ENCODE data around the gene ACTL7A. TPM values are rescaled to one million over a fixed set of nuclear protein-coding genes. Genes with fewer than 3 reads are reported as not detected.

The ACTL7A gene
- total and polyA plus RNA-seq, 2 experiments from 2014 or later, result not detected

DNA sequence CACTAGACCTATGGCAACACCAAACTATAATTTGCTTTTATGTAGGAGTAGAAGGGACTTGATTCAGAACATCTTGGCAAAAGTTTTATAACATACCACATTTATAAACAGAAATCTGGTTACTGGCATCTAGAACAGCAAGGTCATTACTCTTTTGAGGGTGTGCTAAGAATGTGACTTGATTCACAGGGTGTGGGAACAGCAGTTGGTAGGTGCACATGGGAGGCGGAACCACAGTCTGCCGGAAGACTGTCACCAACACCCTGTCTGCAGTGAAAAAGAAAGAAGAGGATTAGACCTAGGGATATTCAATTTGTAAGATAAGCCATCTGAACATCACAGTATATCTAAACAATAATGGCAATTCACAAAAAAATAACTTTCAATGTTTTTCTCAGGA, 48.8 kb downstream of the ACTL7A start (continued):
- TF ChIP-seq, protein P1, sequence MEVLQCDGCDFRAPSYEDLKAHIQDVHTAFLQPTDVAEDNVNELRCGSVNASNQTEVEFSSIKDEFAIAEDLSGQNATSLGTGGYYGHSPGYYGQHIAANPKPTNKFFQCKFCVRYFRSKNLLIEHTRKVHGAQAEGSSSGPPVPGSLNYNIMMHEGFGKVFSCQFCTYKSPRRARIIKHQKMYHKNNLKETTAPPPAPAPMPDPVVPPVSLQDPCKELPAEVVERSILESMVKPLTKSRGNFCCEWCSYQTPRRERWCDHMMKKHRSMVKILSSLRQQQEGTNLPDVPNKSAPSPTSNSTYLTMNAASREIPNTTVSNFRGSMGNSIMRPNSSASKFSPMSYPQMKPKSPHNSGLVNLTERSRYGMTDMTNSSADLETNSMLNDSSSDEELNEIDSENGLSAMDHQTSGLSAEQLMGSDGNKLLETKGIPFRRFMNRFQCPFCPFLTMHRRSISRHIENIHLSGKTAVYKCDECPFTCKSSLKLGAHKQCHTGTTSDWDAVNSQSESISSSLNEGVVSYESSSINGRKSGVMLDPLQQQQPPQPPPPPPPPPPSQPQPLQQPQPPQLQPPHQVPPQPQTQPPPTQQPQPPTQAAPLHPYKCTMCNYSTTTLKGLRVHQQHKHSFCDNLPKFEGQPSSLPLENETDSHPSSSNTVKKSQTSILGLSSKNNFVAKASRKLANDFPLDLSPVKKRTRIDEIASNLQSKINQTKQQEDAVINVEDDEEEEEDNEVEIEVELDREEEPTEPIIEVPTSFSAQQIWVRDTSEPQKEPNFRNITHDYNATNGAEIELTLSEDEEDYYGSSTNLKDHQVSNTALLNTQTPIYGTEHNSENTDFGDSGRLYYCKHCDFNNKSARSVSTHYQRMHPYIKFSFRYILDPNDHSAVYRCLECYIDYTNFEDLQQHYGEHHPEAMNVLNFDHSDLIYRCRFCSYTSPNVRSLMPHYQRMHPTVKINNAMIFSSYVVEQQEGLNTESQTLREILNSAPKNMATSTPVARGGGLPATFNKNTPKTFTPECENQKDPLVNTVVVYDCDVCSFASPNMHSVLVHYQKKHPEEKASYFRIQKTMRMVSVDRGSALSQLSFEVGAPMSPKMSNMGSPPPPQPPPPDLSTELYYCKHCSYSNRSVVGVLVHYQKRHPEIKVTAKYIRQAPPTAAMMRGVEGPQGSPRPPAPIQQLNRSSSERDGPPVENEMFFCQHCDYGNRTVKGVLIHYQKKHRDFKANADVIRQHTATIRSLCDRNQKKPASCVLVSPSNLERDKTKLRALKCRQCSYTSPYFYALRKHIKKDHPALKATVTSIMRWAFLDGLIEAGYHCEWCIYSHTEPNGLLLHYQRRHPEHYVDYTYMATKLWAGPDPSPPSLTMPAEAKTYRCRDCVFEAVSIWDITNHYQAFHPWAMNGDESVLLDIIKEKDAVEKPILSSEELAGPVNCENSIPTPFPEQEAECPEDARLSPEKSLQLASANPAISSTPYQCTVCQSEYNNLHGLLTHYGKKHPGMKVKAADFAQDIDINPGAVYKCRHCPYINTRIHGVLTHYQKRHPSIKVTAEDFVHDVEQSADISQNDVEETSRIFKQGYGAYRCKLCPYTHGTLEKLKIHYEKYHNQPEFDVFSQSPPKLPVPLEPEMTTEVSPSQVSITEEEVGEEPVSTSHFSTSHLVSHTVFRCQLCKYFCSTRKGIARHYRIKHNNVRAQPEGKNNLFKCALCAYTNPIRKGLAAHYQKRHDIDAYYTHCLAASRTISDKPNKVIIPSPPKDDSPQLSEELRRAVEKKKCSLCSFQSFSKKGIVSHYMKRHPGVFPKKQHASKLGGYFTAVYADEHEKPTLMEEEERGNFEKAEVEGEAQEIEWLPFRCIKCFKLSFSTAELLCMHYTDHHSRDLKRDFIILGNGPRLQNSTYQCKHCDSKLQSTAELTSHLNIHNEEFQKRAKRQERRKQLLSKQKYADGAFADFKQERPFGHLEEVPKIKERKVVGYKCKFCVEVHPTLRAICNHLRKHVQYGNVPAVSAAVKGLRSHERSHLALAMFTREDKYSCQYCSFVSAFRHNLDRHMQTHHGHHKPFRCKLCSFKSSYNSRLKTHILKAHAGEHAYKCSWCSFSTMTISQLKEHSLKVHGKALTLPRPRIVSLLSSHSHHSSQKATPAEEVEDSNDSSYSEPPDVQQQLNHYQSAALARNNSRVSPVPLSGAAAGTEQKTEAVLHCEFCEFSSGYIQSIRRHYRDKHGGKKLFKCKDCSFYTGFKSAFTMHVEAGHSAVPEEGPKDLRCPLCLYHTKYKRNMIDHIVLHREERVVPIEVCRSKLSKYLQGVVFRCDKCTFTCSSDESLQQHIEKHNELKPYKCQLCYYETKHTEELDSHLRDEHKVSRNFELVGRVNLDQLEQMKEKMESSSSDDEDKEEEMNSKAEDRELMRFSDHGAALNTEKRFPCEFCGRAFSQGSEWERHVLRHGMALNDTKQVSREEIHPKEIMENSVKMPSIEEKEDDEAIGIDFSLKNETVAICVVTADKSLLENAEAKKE (CRISPR knock-in tag; IDR thresholded peaks at IDR 0.05), result no peak
- TF ChIP-seq JUNB (IDR thresholded peaks at IDR 0.05; ENCODE audit: unreplicated experiment), result no peak
- TF ChIP-seq ZNF114 (CRISPR knock-in tag; IDR thresholded peaks at IDR 0.05), result no peak
- no peak for TF ChIP-seq CREB1 (CRISPR knock-in tag; IDR thresholded peaks at IDR 0.05; ENCODE audit: low read depth)
- TF ChIP-seq STAT1 (IDR thresholded peaks at IDR 0.05; ENCODE audit: unreplicated experiment), result no peak
- TF ChIP-seq, protein P2, sequence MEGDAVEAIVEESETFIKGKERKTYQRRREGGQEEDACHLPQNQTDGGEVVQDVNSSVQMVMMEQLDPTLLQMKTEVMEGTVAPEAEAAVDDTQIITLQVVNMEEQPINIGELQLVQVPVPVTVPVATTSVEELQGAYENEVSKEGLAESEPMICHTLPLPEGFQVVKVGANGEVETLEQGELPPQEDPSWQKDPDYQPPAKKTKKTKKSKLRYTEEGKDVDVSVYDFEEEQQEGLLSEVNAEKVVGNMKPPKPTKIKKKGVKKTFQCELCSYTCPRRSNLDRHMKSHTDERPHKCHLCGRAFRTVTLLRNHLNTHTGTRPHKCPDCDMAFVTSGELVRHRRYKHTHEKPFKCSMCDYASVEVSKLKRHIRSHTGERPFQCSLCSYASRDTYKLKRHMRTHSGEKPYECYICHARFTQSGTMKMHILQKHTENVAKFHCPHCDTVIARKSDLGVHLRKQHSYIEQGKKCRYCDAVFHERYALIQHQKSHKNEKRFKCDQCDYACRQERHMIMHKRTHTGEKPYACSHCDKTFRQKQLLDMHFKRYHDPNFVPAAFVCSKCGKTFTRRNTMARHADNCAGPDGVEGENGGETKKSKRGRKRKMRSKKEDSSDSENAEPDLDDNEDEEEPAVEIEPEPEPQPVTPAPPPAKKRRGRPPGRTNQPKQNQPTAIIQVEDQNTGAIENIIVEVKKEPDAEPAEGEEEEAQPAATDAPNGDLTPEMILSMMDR (conservative IDR thresholded peaks at IDR 0.05; ENCODE audit: low read depth in 2 of 2), result no peak
- TF ChIP-seq EZH2phosphoT487 (IDR thresholded peaks at IDR 0.05; ENCODE audit: unreplicated experiment), result no peak

DNA sequence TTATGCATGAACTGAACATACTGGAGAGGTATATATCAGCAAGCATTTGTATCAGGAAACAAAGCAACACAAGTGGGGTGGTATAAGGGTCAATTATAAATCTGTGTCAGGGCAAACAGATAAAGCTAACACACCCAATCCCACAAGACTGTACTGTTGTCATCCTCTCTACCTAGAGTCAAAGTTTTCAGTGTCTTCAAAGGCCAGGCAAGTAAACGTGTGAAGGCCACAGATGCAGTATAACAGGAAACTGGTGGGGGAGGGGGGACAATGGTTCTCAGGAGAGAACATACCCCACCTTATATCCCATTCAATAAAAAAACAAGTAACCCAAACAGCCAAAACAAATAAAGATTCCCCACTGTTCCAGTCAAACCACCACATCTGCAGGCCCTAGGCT, 49.8 kb downstream of the ACTL7A start:
- no peak for ATAC-seq
- Histone ChIP-seq H3F3A (replicated peaks; ENCODE audit: low read depth) (no peaks in the 10 kb centered on the region), H3K27ac (ENCODE audit: low read depth) (no peak overlapping the region), H3K79me2 (replicated peaks; ENCODE audit: insufficient read depth) (no peaks in the 10 kb centered on the region), H3K4me2 (no peak overlapping the region), H3K4me3 (no peak overlapping the region), H3K36me3 (ENCODE audit: insufficient read depth) (peaks cover 29% of the 10 kb centered on the region), H3K27me3 (ENCODE audit: insufficient read depth) (no peaks in the 10 kb centered on the region), H2AFZ (no peak overlapping the region), H4K20me1 (replicated peaks; ENCODE audit: insufficient read depth) (no peaks in the 10 kb centered on the region), H3K4me1 (ENCODE audit: insufficient read depth) (no peaks in the 10 kb centered on the region), H3K9me2 (ENCODE audit: insufficient read depth) (no peaks in the 10 kb centered on the region)
- no peak overlapping the region for H3K27ac Mint-ChIP-seq
- no peaks in the 10 kb centered on the region for H3K4me1 Mint-ChIP-seq
- TF ChIP-seq NANOG (IDR thresholded peaks at IDR 0.05; ENCODE audit: borderline replicate concordance) (no peak), STAT1 (IDR thresholded peaks at IDR 0.05; ENCODE audit: unreplicated experiment) (no peak)
- TF ChIP-seq, protein P3, sequence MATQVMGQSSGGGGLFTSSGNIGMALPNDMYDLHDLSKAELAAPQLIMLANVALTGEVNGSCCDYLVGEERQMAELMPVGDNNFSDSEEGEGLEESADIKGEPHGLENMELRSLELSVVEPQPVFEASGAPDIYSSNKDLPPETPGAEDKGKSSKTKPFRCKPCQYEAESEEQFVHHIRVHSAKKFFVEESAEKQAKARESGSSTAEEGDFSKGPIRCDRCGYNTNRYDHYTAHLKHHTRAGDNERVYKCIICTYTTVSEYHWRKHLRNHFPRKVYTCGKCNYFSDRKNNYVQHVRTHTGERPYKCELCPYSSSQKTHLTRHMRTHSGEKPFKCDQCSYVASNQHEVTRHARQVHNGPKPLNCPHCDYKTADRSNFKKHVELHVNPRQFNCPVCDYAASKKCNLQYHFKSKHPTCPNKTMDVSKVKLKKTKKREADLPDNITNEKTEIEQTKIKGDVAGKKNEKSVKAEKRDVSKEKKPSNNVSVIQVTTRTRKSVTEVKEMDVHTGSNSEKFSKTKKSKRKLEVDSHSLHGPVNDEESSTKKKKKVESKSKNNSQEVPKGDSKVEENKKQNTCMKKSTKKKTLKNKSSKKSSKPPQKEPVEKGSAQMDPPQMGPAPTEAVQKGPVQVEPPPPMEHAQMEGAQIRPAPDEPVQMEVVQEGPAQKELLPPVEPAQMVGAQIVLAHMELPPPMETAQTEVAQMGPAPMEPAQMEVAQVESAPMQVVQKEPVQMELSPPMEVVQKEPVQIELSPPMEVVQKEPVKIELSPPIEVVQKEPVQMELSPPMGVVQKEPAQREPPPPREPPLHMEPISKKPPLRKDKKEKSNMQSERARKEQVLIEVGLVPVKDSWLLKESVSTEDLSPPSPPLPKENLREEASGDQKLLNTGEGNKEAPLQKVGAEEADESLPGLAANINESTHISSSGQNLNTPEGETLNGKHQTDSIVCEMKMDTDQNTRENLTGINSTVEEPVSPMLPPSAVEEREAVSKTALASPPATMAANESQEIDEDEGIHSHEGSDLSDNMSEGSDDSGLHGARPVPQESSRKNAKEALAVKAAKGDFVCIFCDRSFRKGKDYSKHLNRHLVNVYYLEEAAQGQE (IDR thresholded peaks at IDR 0.05; ENCODE audit: unreplicated experiment), result no peak
- TF ChIP-seq, protein P4, sequence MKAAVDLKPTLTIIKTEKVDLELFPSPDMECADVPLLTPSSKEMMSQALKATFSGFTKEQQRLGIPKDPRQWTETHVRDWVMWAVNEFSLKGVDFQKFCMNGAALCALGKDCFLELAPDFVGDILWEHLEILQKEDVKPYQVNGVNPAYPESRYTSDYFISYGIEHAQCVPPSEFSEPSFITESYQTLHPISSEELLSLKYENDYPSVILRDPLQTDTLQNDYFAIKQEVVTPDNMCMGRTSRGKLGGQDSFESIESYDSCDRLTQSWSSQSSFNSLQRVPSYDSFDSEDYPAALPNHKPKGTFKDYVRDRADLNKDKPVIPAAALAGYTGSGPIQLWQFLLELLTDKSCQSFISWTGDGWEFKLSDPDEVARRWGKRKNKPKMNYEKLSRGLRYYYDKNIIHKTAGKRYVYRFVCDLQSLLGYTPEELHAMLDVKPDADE (IDR thresholded peaks at IDR 0.05), result no peak
- no peaks in the 10 kb centered on the region for H3K27me3 Mint-ChIP-seq (ENCODE audit: insufficient read depth, low read depth, poor library complexity)
- peaks cover 49% of the 10 kb centered on the region for H3K36me3 Mint-ChIP-seq (ENCODE audit: low read depth)
- no peak for DNase-seq (ENCODE audit: low spot score)
- no peaks in the 10 kb centered on the region for H3K9me3 Mint-ChIP-seq
- H3K4me3 Mint-ChIP-seq, result no peak overlapping the region
